GM11168 (cell line): ENCODE results near the gene CRAT.
"Not testable (repeated sequence)": the region's sequence is repeated elsewhere in the genome, so short reads cannot be mapped to it uniquely, and the experiment has no call there.

Experiments used
- in situ Hi-C: fragments of 300-500 bp; cut with MboI; formaldehyde crosslinking; loops from one replicate; pipeline ENCODE4 v1.12.0; 2022; ENCODE audit warnings: low sequenced_read_pairs; ENCODE audit not compliant: unreplicated experiment

CRAT gene

DNA sequence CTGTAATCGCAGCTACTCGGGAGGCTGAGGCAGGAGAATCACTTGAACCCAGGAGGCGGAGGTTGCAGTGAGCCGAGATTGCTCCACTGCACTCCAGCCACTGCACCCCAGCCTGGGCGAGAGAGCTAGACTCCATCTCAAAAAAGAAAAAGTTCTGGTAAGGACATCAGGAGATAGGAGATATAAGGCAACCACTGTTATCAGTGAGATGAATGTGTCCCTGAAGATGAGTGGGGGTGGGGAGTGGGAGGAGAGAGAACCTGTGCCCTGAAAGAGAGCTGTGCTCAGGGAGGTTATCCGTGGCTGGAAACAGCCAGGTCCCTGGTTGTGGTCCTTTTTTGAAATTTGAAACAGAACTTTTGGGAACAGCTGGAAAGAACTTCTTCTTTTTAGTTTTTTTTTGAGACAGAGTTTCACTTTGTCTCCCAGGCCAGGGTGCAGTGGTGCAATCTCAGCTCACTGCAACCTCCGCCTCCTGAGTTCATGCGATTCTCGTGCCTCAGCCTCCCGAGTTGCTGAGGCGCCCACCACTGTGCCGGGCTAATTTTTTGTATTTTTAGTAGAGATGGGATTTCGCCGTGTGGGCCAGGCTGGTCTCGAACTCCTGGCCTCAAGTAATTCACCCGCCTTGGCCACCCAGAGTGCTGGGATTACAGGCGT, 3.2 kb upstream of the CRAT start:
- in situ Hi-C loops = no loop called here

DNA sequence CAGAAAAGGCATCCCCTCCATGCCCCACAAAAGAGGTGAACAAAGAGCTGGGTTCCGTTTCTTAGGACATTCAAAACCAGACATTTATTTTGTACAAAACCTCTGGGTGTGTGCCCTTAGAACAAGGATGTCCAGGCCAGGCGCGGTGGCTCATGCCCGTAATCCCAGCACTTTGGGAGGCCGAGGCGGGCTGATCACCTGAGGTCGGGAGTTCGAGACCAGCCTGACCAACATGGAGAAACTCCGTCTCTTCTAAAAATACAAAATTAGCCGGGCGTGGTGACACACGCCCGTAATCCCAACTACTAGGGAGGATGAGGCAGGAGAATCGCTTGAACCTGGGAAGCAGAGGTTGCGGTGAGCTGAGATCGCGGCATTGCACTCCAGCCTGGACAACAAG, 1.9 kb upstream of the CRAT start:
- in situ Hi-C loops = not testable (repeated sequence)

DNA sequence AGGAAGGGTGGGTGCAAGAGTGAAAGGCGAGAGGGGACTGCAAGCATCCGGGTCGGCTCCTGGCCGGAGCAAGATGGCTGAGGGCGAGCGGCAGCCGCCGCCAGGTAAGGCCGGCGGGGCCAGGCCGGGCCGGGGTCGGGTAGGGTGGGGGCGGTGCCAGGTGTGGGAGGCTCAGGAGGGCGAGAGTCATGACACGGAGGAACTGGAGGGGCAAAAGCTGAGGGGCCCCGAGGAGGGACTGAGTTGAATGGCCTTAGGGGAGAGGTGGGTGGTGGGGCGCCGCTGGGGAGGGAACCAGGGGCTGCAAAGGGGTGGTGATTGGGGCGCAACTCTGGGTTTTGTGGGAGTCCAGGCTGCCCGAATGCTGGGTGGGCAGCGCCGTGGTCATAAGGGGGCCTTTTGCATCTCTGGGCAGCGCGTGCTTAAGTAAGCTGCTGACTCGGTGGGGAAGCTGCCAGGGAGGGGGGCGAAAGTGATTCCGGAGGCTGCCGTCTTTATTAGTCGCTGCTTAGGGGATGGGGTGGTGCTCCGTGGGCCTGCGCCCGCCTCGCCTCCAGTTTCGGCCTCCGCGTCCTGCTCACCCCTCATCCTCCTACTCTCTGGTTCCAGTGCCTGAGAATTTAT, 1.0 kb upstream of the CRAT start:
- in situ Hi-C loops = no loop called here

DNA sequence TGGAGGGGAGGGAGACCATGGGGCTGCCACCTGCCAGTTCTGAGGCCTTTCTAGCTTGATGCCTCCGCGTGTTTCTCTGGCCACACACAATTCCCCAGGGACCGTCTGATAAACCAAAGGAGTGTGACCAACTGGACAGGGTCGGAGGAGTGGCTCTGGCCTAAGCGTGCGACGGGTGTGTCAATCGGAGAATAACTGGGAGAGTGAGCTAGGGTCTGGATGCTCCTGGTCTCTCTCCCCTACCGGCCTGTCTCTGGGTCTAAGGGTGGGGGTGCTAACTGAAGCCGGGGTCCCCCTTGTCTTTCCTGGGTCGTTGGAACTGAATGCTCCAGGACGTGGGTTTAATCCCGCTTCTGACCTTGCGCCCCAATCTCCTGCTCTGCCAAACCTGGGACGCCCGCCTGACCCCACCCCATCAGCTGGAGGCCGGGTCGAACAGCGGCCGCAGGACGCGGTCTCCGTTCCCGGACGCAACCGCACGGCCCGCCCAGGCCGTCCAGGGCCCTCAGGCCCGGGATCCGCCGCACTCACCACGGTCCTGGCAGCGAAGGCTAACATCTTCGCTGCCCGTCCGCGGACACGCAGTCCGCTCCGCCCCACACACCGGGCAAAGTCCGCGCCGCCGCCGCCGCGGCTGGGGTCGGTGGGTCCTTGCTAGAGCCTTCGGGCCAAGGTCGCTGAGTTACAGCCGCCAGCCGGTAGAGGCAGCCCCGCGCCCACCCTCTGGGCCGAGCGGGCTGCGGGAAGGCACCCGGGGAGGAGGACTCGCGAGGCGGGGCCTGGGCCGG, 447 bp downstream of the CRAT start:
- in situ Hi-C loops = no loop called here

DNA sequence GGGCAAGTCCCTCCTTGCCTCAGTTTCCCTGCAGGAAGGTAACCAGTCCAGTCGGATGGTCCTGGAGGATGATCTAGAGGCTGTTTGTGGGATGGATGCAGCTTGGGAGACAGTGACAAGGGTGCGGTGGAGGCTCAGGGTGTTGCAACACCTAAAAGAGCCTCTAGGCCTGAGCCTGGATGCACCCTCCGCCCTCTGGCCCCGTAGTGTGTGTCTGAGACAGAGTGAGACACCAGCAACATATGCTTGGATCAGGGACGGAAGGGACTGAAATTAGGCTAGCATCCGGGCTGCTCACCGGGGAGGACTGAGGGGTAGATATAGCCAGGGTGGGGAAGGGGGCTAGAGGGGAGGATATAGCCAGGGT, 1.1 kb downstream of the CRAT start:
- in situ Hi-C loops = no loop called here

DNA sequence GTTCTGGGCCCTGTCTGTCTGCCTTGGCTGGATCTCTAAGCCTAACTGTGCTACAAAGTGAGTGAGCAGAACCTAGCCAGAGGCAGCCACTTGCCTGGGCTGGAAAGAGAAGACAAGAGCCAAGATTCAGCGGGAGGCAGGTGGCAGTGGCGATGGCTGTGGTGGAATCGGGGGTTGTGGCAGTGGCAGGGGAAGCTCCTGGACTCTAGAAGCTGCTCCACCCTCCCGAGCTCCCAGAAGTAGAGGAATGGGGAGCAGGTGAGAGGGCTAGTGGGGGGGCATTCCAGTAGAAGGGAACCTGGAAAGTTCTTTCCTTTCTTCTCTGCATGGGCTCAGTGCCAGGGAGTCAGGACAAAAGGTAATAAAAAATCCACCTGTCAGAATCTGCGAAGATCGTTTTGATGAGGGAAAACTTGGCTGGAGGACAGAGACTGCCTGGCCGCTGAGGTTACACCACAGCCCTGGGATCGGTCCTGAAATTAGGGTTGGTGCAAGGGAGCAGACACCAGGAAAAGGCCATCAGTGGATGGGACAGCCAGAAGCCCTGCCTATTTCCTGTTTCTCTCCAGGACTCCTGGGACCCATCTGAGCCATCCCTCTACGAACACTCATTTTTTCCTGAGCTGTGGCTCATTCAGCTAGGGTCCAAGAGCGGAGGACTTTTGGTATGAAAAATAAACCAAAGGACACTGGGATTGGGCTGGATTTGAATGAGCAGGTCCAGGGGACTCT, 1.6 kb downstream of the CRAT start:
- in situ Hi-C loops = no loop called here

DNA sequence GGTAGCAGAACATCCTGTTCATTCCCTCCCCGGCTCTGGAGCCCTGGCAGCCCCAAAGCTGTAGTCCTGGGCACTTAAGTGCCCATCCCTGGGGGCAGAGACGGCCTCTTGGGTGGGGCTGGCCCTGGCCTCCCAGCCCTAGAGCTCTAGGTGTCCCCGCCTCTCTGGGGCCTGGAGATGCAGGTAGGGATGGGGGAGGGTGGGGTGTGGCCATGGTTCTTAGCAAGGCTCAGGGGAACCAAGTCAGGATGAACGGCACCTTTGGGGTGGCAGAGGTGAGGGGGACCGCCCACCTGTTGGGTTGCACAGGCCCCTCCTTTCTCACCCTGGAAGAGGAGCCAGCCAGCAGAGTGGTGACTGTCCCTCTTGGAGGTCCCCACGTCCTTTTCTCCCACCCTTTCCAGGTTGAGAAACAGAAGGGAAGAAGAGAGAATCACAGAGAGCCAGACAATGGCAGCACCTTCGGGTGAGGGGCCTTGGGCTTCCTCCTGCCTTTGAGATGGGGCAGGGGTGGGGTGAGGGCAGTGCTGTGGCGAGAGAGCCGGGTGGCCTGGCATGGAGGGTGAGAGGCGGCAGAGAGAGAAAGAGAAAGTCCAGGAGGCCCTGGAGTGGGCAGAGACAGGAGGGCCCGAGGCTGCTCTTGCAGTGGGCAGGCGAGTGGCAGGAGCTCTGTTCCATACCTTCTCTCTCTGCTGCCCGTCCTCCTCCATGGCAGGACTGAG, 2.3 kb downstream of the CRAT start:
- in situ Hi-C loops = no loop called here

DNA sequence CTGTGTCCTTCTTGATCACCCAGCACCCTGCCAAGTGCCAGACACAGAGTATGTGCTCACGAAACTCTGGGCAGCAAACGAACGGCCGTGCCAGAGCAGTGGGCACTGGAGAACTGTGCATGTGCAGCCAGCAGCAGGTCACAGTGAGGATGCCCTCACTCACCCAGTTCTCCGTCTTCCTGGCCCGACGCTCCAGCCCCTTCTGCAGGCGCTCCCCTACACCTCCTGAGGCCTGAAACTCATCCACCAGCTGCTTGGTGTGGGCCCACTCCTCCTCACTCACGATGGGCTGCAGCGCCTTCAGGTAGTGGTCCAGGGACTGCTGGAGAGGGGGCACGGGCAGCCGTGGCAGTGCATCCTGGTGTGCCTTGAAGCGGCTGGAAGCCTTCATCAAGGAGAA, 2.9 kb downstream of the CRAT start:
- in situ Hi-C loops = no loop called here

DNA sequence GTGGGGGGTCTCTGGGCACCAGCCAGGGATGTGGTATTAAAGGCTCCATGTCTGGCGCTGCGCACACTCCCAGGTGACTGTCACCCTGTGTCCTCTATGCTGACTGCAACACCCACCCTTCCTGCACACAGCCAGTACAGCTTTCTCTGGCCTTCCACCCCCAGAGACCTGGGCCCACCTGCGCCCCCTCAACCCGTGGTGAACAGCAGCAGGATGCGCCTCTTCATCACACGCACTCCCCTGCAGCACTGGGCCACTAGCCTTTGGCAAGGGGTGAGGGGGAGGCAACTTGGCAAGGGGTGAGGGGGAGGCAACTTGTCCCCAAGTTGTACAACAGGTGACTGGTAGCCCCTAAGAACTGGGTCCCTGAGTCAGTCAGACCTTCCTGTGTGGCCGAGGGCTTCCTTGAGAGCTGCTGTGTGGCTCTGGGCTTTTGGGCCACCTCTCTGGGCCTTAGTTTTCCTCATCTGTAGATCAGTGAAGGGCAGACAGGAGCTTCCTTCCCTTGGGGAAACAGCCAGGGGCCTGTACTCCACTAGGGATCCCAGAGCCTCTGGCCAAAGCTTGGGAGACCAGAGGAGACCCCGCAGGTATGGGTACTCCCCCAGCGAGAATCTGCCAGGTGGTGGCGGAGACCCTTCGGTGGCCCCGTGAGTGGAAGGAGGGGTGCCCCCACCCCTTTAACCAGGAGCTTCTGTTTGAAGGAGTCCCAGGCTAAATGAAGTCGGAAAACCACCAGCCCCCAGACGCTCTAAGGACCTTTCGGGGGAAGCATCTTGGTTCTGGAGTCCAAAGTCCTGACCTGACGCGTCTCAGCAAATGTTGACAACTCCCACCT, 4.5 kb downstream of the CRAT start:
- in situ Hi-C loops = no loop called here

DNA sequence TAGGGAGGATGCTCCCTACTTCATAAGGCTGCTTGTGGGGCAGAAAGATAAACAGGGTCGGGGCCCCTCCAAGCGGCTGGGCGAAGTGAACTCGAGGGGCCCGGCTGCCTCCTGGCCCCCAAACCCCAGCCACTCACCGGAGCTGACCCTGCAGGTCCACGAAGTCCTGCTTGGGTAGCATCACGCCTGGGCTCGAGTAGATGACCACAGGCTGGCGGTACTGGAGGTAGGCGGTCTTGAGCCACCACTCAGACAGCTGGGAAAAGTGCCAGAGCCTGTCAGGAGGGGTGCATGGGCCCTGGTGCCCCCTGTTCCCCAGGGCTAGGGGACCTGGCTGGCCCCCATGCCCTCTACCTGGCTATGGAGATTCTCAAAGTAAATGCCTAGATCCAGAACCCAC, 6.5 kb downstream of the CRAT start:
- in situ Hi-C loops = no loop called here

DNA sequence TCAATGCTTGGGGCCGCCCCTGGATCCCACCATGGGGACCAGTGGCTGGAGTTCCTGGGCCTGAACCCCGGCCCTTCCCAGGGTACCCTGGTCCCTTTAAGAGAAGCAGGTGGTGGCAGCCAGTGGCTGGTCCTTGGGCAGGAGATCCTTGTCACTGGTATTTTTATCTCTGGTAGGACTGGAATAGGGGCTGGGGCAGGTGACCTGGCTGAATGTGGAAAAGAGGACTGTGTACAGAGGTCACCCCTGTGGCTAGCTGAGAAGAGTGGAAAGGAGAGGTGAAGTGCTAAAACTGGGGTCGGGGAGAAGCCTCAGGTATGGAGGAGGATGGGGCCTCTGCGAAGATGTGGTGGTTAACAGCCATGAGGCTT, 7.0 kb downstream of the CRAT start:
- in situ Hi-C loops = no loop called here

DNA sequence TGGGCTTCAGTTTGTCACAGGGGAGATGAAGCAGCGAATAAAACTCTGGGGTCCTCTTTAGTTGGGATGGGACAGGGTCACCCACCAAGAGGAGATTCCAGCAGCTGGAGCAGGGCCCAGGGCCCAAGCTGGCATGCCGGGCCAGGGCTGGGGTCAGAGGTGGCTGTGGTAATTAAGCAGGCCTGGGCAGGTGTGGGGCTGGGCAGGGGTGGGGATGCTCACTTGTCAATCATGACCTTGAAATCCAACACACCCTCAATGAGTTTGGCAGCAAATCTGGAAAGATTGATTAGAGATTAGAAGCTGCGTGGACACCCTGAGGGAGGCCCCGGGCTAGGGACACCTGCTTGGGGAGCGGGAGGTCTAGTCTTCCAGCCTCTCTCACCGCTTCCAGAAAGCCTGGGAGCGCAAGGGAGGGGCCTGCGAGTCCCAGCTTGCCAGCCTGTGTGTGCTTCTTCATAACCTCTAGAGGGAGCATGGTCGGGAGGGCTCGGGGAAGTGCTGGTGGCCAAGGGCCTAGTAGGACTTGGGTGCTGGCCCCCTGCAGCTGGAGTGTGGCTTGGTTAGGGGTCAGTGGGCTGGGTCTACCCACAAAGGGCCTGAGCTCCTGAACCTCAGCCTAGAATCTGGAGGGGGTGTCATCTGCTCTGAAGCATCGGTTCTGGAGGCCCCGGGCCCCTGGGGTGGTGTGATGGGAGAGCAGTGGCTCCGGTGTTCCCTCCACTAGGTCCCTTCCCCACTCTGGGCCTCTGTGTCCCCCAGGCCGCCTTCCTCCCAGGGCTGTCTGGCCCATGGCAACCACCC, 7.6 kb downstream of the CRAT start:
- in situ Hi-C loops = no loop called here

DNA sequence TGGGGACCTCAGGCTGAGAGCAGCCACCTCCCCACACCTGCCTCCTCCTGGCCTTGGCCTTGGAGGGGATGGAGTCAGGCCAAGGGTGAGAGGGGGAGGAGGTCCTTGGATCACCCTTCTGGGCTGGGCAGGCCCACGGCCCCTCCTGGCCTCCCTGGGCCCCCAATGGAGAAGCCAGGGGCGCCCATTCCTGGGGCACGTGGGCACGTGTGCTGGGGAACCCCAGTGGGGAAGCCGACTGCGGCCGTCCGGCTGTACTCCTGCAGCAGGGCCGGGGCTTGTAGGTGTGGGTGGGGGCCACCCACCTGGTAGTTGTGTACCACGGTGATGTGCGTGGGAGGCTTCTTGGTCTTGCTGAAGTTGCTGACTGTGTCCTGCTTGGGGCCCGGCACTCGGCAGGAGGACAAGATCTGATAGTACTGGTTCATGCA, 8.5 kb downstream of the CRAT start:
- in situ Hi-C loops = no loop called here

DNA sequence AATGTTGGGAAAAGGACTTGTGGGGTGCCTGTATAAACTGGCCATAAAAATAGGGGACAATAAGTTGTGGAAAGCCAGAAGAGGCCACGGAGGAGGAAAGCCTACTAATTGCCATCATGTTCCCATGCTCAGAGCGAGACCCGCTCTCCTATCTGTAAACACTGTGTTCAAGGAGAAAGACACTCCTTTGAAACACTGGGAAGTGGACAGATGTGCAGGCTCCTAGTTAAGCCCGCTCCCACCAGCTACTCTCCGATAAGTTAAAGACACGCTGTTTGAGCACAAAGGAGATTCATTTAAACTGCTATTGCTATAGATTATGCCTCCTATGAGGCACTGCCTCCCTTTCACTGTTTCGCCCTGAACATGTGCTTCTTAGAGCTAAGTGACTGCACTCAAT, 9.3 kb downstream of the CRAT start:
- in situ Hi-C loops = no loop called here

DNA sequence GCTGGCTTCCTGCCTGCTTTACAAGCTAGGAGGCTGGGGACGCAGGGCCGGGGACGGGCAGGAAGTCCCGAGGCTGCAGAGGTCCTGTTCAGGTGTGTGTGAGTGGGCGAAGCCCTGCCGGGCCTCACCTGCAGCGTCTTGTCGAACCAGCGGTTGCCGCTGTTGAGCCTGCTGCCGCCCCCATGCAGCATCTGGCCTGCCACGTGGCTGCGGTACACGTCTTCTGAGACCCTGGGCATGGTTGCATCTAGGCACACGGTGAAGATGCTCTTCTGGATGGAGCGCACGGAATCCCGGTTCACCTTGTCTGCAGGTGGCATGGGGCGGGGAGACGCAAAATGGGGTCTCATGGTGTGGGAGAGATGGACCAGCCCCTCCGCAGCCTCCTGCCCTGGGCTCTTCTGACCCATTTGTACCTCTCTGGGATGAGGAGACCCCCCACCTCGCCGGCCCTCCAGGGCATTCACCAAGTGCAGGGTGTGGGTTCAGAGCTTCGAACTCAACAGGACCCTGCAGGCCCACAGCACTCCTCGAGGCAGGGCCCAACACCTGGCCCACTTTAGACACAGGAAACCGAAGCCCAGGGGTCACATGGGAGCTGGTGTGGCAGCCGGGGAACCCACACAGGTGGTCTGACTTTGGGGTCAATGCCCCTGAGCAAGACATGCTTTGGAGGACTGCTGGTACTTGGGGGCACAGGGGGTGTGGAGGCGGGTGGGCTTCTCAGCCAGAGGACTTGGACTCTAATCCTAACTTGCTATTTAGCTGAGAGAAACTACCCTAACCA, 10.0 kb downstream of the CRAT start:
- in situ Hi-C loops = no loop called here

DNA sequence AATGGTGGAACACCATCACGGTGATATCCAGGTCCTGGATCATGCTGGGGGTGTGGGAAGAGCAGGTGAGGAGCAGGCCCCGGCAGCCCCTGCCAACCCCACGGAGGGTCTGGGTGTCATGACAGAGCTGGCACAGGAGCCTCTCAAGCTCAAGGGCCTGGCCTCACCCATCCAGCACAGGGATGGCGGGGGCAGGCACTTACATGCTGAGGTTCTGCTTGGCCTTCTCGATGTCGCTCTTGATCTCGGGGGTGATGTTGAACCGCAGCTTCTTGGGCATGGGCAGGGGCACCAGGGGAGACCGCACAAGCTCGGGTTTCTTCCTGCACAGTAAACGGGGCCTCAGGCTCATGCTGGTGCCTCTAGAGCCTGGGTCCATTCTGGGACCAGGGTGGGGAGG, 12.3 kb downstream of the CRAT start:
- in situ Hi-C loops = no loop called here

DNA sequence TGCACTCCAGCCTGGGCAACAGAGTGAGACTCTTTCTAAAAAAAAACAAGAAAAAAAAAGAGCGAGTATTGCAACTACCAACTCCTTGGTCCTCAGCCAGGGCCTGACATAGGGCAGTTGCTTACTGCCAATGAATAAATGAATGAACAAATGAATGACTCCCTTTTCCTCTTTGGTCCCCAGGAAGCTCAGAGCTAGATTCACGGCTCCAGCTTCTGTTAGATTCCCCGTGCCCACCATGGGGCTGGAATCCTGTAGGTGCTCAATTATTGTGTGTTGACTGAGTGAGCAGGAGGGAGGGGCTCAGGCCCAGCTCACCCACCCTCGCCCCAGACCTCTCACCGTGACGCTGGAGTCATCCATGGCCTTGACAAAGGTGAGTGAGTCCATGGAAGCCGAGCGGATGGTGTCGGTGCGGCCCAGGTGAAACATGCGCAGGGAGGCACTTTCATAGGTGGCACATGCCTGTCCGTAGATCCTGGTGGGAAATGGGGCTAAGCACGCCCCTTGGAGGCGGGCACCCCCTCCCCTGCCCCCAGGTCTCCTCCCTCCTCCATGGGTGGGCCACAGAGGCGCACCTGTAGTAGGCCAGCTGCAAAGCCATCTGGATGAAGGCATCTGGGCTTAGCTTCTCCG, 12.8 kb downstream of the CRAT start:
- in situ Hi-C loops = no loop called here

DNA sequence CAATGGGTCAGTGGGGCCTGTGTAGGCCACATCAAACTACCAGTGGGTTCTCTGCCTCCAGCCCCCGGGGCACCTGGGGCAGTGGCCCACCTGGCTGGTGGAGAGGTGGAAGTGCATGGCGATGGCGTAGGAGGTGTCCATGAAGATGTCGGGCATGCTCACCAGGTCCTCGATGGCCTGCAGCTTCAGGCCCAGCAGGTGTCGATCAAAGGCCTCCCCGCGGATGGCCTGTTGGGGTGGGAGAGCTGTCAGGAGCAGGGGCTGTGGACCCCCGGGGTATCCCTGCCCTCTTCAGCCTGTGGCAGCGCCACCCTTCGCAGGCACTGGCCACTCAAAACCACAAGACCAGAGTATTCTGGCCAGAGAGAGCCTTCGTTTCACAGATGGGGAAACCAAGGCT, 14.7 kb downstream of the CRAT start:
- in situ Hi-C loops = no loop called here
